IMR-90 (cell line): ENCODE results near the gene ALKBH3.

Experiments
- BHLHE40 ChIP-seq: fragments of 150-350 bp; IDR thresholded peaks from 2 replicates; pipeline ENCODE4 v1.6.1; 2016; ENCODE audit warnings: mild to moderate bottlenecking, low read depth, low read length
- CEBPB ChIP-seq: IDR thresholded peaks from 2 replicates; pipeline ENCODE4 v1.6.1; 2012; ENCODE audit warnings: low read depth, low read length, improper control_type of control experiment
- CHD1 ChIP-seq: IDR thresholded peaks from 2 replicates; pipeline ENCODE4 v1.6.1; 2012; ENCODE audit warnings: low read depth, low read length, improper control_type of control experiment
- CTCF ChIP-seq: conservative IDR thresholded peaks from 2 replicates; pipeline ENCODE4 v1.5.1; 2012; ENCODE audit warnings: mild to moderate bottlenecking, low read depth, low read length, improper control_type of control experiment
- FOS ChIP-seq: fragments of 150-350 bp; IDR thresholded peaks from 2 replicates; pipeline ENCODE4 v1.6.1; 2016; ENCODE audit warnings: low read depth, low read length
- MAFK ChIP-seq: IDR thresholded peaks from 2 replicates; pipeline ENCODE4 v1.6.1; 2012; ENCODE audit warnings: low read depth, low read length, improper control_type of control experiment
- MAZ ChIP-seq: IDR thresholded peaks from 2 replicates; pipeline ENCODE4 v1.6.1; 2012; ENCODE audit warnings: low read depth, mild to moderate bottlenecking, low read length, improper control_type of control experiment, moderate library complexity, borderline replicate concordance
- MXI1 ChIP-seq: IDR thresholded peaks from 2 replicates; pipeline ENCODE4 v1.6.1; 2012; ENCODE audit warnings: low read depth, mild to moderate bottlenecking, low read length, moderate library complexity, borderline replicate concordance
- NFE2L2 ChIP-seq: fragments of 150-350 bp; IDR thresholded peaks from 2 replicates; pipeline ENCODE4 v1.6.1; 2016; ENCODE audit warnings: low read depth, mild to moderate bottlenecking, low read length
- POLR2A ChIP-seq: IDR thresholded peaks from 2 replicates; pipeline ENCODE4 v1.6.1; 2012; ENCODE audit warnings: mild to moderate bottlenecking, low read depth, low read length
- RAD21 ChIP-seq: IDR thresholded peaks from 2 replicates; pipeline ENCODE4 v1.6.1; 2012; ENCODE audit warnings: low read length, improper control_type of control experiment
- RFX5 ChIP-seq: IDR thresholded peaks from 2 replicates; pipeline ENCODE4 v1.8.0; 2012; ENCODE audit warnings: low read depth, mild to moderate bottlenecking, low read length, moderate library complexity
- SMC3 ChIP-seq: fragments of 150-350 bp; IDR thresholded peaks from 2 replicates; pipeline ENCODE4 v1.6.1; 2016; ENCODE audit warnings: low read depth, mild to moderate bottlenecking, antibody characterized with exemption, low read length, moderate library complexity
- USF2 ChIP-seq: fragments of 150-350 bp; IDR thresholded peaks from 2 replicates; pipeline ENCODE4 v1.6.1; 2017; ENCODE audit warnings: mild to moderate bottlenecking, antibody characterized with exemption, low read length, low read depth

DNA sequence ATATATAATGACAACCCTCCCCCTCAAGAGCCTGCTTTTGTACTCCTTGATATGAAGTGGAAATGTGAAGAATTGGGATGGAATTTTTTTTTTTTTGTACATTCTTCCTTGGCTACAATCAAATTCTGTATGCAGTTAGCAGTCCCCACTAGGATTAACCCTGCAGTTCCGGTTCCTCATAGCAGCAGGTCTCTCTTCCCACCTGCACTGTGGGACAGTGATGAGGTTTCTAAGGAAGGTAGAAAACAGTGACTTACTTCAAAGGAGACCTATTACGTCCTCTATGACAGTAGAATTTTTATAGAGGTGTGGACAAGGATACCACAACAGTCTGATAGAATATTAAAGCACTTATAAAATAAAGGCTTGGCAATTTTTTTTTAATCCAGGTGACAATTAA lies 46.3 kb upstream of the ALKBH3 start:
- TF ChIP-seq RAD21 (no peak), CTCF (no peak), CEBPB (no peak), POLR2A (no peak), USF2 (no peak), MXI1 (no peak), MAZ (no peak), CHD1 (no peak), BHLHE40 (no peak), RFX5 (no peak), FOS (no peak), MAFK (no peak), NFE2L2 (no peak), SMC3 (no peak)
